Right lobe of liver (tissue), 4 donors: ENCODE measurements around the gene CFAP61.

ENCODE experiments used
- POLR2A ChIP-seq: fragments of 450-650 bp; IDR thresholded peaks from one replicate; pipeline ENCODE4 v1.6.1; 2017; ENCODE audit warnings: antibody characterized with exemption, mild to moderate bottlenecking
- TF ChIP-seq, protein P1 (sequence below), 4 donors: fragments of 200-600 bp in 3 of 4; fragments of 450-650 bp in 1 of 4; IDR thresholded peaks; one replicate each; pipeline versions ENCODE4 v1.5.1 to v1.8.0; 2016 to 2022; ENCODE audit warnings: antibody characterized with exemption in 4 of 4, mild to moderate bottlenecking in 2 of 4
- donor health status: DM: no; HTN: no; CAD: no.
- donor health status: DM: no; HTN: no; CAD: no.
- donor health status: DM: no; HTN: yes; CAD: no.

DNA sequence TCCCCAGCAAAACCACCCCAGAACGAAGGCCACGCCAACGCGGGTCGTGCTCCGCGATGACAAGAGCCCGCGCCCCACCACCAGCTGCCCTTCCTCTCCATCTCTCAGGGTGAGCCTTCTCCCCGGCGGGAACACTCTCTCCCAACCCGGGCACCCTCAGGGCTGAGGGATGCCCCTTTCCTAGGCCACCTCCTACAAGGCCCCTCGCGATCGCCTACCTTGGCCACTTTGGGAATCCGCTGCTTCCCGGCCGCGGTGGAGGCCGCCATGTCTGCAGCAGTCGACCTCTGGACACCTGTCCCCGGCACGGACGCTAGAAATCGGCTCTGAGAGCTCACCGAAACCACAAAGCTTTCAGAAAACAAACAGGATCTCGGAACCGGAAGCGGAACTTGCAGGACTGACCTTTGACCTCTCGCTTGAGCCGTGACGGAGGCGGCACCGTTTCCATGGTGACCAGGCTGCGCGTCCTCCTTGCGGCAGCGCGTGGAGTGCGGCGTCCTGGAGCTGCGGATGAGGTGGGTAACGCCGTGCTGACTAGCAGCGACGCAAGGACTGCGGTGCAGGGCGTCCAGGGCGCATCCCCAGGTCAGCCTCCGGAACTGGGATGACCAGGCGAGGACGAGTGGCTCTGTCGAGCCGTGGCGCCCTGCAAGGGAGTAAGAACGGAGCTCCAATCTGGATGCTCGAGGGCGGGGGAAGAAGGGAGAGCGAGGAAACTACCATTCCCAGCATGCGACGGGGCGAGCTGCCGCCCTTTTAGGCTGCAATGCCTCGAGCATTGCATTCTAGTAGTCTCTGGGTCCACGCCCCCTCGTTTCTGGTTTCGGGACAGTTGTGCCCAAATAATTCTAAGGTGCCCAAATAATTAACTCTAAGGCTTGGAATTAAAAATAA lies at the start of gene CFAP61, which contains the start of gene CRNKL1:
- TF ChIP-seq, protein P1, sequence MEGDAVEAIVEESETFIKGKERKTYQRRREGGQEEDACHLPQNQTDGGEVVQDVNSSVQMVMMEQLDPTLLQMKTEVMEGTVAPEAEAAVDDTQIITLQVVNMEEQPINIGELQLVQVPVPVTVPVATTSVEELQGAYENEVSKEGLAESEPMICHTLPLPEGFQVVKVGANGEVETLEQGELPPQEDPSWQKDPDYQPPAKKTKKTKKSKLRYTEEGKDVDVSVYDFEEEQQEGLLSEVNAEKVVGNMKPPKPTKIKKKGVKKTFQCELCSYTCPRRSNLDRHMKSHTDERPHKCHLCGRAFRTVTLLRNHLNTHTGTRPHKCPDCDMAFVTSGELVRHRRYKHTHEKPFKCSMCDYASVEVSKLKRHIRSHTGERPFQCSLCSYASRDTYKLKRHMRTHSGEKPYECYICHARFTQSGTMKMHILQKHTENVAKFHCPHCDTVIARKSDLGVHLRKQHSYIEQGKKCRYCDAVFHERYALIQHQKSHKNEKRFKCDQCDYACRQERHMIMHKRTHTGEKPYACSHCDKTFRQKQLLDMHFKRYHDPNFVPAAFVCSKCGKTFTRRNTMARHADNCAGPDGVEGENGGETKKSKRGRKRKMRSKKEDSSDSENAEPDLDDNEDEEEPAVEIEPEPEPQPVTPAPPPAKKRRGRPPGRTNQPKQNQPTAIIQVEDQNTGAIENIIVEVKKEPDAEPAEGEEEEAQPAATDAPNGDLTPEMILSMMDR (IDR thresholded peaks at IDR 0.05): no peak
- TF ChIP-seq POLR2A: peak; percentile 53
